GM19463 (cell line): ENCODE data around the gene PAPPA2.

Experiments
- ATAC-seq: cut with Tn5 transposase; IDR thresholded peaks from one replicate; pipeline ENCODE4 v1.9.1; 2021; ENCODE audit warnings: mild to moderate bottlenecking, moderate library complexity; ENCODE audit not compliant: unreplicated experiment

PAPPA2 gene

DNA sequence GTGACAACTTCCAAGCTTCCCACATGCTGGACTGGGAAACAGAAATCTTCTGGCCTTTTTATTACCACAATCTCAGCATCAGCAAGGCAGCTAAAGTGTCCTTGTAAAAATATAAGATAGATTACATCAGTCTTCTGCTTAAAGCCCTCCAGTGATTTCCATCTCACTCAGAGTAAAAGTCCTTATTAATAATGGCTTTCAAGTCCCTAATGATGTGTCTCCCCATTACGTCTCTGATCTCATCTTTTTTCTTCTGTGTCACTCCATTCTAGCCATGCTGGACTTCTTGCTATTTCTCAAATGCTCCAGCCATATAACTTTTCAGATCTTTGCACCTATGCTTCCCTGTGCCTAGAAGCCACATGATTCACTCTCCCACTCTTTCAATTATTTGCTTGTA lies 22.1 kb downstream of the PAPPA2 start:
- ATAC-seq: no peak

- ATAC-seq: no peak
Observed at GRCh38 chr1:176494436-176494835, 31.5 kb downstream of the PAPPA2 start.

DNA sequence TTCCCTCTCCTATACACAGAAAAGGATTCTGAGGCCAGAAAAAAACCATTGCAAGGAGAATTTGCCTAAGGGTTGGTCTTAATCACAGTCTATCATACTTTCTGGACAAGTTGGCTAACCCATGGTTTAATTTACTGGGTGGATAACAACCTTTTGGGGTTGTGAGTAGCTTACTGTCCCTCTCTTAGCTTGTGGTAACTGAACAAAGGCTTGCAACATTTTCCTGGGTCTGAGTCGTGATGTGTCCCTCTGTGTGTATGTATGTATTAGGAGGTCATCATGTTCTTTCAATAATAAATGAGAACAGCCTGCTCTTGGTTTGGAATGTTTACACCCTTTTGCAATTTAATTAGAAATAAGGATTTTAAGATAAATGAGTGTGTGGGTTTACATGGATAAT lies 36.7 kb downstream of the PAPPA2 start:
- no peak for ATAC-seq

DNA sequence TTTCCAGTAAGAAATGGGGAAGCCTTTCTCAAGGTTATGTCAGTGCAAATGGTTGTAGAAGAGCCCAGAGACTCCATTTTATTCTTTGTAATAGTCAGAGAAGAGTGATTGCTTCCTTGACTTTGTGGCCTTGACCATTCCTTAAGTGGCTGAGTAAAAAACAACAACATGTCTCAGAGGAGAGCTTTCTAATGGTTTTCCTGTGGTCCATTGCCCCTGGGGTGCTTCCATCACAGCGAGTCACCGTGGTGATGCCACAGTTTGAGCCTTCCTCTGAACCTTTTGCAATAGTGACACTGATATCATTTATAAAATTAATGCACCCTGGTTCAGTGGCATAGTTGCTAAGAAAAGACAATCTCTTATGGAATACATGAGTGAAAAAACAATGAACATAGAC lies 38.6 kb downstream of the PAPPA2 start:
- no peak for ATAC-seq

DNA sequence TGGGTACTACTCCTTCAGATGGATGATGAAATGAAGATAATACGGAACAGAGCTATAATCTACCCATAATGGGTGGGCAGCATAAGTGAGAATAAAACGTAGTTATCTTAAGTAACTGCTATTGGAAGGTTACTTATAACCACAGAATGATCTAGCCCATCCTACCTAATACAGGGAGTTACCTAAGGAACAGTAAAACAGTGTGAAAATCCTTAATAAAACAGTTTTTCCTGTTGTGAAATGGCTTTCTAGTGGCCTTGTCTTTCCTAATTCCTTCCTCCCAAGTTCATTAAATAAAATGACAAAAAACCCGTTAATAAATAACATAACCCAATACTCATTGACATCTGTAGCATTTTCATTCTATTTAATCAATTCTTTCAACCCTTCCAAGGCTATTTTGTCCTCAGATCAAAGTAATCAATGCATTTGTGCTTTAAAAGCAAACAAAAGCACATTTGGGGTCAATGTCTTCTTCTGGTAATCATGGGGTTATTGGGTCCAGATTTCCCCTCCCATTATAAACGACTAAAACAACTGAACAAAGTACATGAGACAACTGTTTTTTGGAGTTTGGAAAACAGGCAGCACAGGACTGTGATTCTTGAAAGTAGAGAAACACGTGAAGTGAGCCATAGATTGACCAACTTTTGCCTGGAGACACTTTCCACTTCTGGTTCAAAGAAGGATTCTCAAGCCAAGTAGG lies 42.0 kb downstream of the PAPPA2 start:
- ATAC-seq: no peak

- no peak for ATAC-seq
Observed at GRCh38 chr1:176512966-176513365, 50.0 kb downstream of the PAPPA2 start.

- ATAC-seq: no peak
Observed at GRCh38 chr1:176515310-176515709, 52.3 kb downstream of the PAPPA2 start.

DNA sequence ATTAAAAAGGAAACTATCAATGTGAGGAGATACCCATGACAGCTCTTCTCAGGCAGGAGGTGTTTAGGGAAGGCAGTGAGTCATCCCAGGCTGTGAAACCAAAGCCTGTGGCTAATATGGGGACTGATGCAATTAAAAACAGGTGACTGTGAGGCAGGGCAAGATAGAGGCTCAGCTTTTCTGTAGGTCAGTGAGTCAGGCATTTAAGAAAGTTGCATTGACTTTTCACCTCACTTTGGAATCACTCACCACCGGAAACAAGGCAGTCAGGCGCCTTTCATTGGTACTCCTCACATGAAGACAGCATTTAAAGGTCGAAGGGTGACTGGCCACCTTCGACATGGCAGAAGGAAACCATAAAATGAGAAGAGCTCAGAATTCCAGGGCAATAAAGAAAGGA lies 54.5 kb downstream of the PAPPA2 start:
- peak; percentile 94 for ATAC-seq

DNA sequence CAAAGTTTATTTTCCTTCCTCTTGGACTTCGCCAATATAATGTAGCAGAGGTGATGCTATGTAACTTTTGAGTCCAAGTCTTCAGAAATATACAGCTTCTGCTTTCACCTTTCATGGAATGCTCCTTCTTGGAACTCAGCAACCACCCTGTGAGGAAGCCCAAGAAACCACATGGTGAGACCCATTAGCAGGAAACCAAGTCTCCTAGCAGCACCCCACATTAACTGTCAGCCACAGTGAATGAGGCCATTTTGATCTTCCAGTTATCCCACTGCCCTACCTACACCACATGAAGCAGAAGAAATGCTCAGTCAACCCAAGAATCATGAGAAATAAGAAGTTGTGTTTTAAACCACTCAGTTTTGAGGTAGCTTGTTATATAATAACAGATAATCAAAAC lies 58.2 kb downstream of the PAPPA2 start:
- no peak for ATAC-seq

GRCh38 chr1:176522310-176522845 lies 59.4 kb downstream of the PAPPA2 start:
- no peak for ATAC-seq

GRCh38 chr1:176529395-176530090 lies 66.6 kb downstream of the PAPPA2 start:
- ATAC-seq: no peak

DNA sequence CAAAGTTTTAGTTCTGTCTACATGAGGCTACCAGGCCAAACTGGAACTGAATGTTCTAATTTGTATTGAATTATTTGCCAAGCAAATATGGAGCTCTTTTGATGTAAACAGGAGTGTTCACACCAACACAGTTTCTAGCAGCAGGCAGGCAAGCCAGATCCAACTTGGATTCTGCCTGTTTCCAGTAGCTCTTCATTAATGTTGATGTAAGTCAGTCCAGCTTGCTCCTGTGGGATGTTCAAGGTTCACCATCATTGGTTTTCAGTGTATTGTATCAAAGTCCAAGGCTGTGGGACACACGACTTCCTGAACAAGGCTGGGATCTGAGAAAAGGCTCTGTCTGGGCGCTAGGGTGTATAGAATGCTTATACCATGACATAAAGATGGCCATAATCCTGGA lies 68.1 kb downstream of the PAPPA2 start:
- ATAC-seq: no peak

- ATAC-seq: no peak
Observed at GRCh38 chr1:176531921-176532897, 69.2 kb downstream of the PAPPA2 start.

DNA sequence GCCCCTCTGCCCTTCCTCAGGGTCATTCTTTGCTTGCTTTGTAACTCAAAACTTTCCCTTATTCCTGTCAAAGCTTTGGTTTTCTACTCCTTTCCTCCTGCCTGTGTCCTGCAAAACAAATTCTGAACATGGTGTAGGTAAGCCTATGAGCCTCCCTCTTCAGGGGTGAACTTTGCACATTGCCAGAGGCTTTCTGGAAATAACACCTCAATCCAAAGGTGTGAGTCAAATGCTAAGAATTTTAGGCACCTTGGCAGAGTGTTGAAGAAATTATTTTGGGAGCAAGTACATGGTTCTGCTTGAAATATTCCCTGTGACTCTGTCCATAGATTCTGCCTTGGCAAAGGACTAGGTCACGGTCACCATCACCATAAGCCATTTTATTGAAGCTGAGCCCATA lies 70.0 kb downstream of the PAPPA2 start:
- no peak for ATAC-seq

DNA sequence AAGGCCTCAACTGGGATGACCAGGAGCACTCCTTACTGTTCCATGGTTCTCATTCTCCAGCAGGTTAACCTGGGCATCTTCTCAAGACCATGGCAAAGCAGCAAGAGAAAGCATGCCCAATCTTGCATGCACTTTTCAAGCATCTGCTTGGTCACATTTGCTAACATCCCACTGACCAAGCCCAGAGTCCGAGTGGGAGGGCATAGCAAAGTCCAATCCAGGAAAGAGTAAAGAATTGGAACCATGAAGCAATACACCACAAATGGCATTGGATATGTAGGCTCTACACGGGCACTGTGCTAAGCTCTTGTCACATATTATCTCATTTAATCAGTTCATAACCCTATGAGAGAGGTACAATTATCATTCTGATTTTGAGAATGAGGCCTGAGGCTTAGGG lies 73.6 kb downstream of the PAPPA2 start:
- no peak for ATAC-seq

- no peak for ATAC-seq
Observed at GRCh38 chr1:176539018-176539417, 76.0 kb downstream of the PAPPA2 start.

- ATAC-seq: no peak
Observed at GRCh38 chr1:176540428-176540827, 77.5 kb downstream of the PAPPA2 start.

DNA sequence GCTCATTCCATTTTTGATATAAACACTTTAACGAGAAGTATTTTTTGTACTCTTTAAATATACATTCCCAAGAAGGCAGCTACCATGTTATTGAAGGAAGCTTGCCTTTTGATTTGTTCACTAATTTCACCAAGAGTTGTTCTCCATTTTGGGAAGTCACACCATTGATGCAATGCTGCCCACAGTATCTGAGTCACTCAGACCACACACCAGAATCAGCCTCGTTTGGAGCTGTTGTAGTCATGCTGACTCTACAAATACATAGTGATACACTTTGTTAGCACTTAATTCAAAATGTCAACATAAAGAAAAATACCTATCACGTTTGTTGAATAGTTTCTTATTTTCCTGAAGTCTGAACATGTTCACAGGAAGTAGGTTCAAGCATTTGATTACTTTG lies 78.7 kb downstream of the PAPPA2 start:
- ATAC-seq: no peak

DNA sequence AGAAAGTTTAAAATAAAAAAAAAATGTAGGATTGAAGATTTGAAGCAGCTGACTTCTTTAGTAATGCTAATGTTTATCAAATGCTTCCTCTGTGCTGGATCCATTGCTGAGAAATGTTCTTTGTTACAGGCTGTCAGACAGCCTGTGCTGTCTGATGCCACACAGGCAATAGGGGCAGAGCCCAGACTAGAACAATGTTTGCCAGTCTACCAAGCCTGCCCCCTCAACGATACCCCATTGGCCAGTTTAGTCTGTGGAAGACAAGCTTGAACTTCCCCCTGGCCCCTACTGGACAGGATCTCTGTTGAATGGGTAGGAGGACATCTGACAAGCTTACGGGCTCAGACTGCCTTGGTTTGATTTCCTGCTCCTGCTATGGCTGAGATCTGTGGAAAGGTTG lies 79.4 kb downstream of the PAPPA2 start:
- ATAC-seq: no peak

- no peak for ATAC-seq
Observed at GRCh38 chr1:176543360-176544129, 80.6 kb downstream of the PAPPA2 start.
